GM19193 (cell line): ENCODE results near the gene MMD.

Experiments
- POLR2A ChIP-seq: IDR thresholded peaks from 4 replicates; pipeline ENCODE4 v1.6.1; 2011; ENCODE audit not compliant: insufficient read depth, insufficient read length; ENCODE audit errors: extremely low read depth

The MMD gene

DNA sequence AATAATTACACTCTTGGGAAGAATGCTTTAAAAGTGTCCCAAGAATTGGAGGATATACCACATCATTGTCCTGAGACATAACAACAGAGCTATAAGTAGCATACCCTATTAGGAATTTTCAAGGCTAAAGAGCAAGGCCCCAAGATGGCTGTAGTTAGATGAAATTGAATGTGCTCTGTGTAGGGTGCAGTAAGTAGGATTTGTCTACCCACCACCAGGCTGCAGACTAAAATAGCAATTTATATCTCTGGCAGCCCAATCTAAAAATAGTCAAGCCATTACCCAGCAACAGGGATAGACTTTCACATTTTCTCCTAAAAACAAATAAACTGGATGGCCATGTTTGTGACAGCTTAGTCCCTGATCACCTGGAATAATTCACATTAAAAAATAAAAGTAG, 5.6 kb downstream of the MMD start:
- no peak for TF ChIP-seq POLR2A

DNA sequence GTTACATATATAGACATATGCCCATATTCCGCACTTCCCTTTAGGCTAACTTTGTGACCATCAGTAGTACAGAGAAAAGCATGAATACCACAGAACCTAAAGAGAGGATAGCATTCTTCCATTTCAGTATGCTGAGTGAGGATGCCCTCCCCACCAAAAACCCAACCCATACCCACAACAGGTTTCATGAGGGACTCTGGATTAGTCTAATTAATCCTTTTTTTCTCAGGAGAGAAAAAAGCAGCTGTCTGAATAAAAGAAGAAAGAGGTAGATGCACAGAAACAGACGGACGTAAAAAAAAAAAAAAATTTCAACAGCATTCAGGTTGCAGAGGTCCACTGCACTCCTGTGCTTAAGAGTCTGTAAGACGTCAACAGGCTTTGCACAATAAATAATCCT, 6.7 kb downstream of the MMD start:
- TF ChIP-seq POLR2A, result no peak

DNA sequence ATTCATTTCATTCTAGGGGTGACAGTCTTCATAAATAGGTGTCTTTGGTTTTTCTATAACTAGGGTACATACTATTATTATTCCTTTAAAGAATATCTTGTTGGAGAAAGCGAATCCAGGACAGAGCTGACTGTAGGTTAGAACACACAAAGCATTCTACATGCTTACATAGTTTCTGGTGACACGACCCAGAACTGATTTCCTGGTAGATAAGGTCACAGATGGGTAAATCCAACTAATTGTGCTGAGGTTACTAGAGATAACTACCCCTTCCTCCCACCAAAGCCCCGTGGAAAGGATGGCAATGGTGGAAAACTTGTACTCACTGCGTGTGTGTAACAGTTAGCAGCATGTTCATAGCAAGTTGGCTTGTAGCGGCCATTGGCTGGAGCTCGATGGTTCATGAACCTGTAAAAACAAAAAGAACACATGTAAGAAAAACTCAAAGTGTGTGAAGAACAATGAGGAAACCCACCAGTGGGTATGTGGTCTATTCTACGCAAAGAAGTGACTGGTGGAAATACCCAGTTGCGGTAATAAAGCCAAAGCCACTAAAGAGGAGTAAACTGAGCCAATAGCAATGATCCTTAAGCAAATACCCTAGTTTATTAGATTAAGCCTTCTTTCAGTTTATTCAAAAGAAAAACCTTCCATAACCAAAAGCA, 7.7 kb downstream of the MMD start:
- TF ChIP-seq POLR2A, result no peak

DNA sequence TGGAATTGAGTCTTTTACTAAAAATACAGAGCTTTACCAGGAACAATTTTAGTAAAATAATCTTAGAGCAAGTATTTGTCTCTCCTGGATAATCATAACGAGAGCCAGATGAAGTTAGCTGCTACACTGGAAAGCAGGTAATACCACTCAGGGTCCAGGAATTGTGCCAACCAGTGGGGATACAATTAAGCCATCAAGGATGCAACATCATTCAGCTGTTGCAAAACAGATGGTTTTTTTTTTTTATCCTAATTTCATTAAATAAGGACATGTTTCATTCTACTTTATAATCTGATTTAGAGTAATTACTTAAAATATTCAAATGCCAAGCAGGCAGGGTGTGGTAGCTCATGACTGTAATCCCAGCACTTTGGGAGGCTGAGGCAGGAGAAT, 10.2 kb downstream of the MMD start:
- TF ChIP-seq POLR2A, result no peak

DNA sequence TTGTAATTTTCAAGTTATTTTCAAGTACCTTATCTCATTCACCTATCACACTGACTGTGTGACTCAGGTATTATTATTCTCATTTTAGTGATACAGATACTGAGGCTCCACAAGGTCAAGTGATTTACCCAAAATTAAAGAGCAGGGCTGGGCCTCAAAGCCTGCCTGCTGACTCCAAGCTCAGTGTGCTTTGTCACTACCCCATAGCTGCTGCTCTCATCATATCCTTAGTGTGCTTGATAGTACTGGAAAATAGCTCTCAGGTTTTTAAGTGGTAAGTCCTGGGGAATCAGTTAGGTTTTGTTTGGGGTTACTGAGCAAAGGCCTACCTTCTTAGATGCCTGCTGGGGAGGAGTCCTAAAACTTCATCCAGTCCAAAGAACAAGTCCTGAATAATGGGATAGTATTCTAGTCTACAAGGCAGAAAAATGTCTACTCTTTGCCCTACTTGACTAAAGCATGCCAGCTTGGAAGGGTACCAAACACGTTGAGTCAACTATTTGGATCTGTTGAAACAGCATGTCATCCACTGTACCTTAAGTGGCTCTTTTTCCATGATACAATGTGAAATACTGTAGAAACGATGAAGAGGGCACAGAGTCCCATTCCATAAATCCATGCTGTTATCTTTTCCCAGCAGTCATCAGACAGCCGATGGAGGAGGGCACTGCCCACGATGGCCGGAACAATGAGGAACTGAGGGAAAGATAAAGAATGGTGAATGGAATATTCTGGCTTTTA, 10.7 kb downstream of the MMD start:
- no peak for TF ChIP-seq POLR2A

DNA sequence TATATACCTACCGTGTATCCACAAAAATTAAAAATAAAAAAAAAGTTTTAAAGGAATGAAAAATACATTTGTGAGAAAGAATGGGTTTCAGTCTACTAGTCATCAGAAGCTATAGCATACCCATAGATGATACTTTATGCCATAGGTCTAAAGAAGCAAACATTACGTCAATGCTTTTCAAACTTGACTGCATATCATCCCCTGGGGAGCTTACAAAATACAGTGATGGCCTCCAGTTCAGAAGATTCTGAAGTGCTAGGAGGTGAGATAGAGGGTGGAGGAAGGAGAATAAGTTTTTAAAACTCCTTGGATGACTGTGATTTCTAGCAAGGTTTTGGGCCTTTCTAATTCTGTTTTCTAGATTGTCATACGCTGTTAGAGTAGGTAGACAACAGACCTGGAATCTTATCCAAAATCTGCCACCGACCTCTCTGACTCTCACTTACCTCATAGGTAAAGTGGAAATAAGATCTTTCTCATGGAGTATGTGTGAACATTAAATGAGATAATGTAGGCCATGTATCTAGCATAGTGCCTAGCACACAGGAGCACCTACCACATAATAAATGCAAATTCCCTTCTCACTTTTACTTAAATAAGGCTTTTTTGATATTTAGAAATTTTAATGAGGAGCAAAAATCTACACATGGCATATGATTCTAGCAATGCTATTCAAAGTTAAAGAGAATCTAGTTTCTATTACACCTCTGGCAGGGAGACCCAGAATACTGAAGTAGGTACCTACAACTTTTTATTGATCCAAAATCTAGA, 12.4 kb downstream of the MMD start:
- TF ChIP-seq POLR2A, result no peak

DNA sequence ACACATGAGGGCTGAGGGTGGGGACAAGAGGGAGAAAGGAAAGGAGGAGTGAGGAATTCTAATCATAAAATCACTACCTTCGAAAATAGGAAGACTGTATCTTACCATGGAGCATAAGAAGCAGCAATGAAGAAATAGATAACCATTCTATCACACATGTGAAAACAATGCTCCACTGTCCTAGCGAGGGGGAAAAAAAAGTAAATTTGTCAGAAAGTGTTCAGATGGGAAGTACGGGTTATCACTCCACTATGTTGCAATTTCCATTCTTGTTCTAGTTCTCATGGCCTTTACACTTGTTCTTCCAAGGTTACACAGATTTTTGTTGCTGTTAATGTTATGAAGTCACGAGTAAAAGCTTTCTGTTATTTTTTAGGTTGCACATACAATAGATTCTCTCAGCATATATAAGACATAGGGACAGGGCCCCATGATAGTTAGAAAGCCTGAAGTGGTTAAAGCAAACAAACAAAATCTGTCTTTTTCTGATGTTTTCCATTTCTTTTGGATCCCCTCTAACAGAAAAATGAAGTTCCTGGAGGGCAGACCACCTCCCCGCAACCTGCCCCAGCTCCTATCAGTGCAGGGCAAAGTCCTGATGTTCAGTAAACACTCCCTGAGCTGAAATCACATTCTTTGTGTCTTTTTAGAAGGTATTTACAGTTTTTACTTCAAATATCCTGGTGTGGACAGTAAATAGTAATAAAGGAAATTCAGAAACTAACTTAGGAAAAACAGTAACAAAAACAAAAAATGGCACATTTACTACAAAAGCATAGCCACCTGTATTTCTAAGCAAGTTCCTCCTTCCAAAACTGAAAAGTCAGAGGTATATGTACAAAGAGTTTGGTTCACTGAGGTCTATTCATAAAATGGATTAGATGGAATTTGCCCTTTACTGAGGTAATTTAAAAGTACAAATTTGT, 13.7 kb downstream of the MMD start:
- TF ChIP-seq POLR2A, result no peak

DNA sequence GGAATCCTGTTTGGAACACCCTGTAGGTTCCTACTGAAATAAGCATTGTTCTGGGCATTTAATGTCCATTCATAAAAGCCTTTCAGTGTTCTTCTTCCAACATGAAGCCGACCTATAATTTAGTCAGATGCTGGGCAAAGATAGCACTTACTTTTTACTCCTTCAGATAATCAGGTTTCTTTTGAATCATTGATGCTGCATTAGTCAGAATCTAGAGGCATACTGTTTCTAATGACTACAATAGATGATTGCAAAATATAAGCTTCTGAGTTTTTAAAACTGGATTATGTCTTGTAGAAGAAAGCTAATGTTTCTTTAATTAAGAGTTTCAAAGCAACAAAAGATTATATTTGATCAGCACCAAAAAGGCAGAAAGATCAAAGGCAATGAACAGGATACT, 16.0 kb downstream of the MMD start:
- TF ChIP-seq POLR2A, result no peak

DNA sequence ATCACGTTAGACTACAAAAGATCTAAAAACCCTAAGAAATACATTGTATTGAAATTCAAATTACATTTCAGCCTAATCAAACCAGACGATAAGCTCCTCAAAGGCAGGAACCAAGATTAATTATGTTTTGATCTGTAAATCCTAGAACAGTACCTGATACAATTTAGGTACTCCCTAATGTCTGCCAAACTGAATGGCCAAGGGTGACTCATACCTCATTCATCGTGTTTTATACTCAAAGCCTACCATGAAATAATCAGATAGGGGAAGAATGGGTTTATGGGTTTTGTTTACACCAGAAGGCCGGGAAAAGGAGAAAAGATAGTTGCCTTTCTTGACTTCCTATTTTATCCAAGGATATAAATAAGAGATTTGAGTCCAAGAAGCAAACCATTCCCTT, 19.3 kb downstream of the MMD start:
- no peak for TF ChIP-seq POLR2A

DNA sequence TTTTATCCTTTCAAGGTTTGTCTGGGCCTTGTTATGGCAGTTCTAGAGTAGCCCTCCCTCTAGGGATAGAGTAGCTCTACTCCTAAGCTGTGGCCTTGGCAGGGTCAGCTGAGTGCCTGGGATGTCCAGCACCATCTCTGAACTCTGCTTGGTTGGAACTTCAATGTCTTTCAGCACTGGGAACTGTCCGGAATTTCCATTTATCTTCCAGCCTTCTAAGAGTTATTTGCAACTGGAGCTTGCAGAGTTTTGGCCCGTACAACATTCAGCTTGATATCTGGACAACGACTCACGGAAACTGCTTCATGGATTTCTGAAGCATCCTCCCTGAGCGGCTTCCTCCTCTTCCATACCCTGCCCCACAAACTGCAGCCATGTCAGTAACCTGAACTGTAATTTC, 22.9 kb downstream of the MMD start:
- no peak for TF ChIP-seq POLR2A

DNA sequence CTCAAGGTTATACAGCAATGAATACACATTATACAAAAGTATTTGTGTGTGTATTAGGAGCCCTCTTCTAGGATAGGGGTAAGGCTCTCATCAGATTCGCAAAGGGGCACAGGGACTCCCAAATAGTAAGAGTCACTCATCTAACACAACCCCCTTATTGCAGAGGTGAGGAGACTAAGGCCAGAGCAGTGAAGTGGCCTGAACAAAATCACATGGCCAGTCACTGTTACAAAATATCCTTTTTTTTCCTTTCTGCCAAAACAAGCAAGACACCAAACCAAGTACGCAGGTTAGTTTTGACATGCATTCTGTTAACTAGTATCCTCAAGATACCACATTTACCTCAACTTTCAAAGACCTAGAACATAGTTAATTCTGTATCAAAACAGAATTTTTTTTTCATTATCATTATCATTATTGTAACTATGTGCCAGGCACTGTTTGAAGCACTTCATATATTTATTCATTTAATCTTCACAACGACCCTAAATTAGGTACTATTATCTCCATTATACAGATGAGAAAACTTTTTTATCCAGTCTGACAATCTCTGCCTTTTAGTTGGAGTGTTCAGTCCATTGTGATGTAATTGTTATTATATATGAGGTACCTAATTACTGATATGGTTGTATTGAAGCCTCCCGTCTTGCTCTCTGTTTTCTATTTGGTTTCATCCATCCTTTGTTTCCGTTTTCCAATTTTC, 25.7 kb downstream of the MMD start:
- TF ChIP-seq POLR2A, result no peak

DNA sequence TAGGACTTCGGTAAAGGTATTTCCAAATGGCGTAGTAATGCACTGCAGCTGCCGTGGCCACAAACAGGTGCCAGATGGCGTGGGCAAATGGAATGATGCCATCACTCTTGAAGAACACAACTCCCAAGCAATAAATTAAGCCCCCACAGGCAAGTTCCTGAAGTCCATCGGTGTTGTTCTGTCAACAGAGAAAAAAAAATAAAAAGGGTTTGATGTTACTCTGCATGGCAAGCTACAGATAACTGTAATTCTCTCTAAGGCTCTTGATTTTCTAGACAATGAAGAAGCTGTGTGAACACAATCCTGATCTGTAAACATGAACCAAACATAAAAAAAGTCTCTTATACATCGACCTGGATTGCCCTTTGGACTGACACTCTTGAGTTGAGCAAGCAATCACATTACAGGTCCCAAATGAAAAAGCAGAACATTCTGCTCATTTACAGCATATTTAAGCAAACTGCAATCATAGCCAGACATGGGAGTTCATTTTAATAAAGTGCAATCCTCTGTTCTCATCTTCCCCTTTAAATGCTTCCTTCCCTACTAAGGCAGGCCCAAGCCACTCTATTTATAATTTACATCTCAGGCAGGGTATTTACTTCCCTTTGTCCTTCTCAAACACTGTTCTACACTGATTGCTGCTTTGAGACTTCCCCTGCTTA, 27.1 kb downstream of the MMD start:
- TF ChIP-seq POLR2A, result no peak

DNA sequence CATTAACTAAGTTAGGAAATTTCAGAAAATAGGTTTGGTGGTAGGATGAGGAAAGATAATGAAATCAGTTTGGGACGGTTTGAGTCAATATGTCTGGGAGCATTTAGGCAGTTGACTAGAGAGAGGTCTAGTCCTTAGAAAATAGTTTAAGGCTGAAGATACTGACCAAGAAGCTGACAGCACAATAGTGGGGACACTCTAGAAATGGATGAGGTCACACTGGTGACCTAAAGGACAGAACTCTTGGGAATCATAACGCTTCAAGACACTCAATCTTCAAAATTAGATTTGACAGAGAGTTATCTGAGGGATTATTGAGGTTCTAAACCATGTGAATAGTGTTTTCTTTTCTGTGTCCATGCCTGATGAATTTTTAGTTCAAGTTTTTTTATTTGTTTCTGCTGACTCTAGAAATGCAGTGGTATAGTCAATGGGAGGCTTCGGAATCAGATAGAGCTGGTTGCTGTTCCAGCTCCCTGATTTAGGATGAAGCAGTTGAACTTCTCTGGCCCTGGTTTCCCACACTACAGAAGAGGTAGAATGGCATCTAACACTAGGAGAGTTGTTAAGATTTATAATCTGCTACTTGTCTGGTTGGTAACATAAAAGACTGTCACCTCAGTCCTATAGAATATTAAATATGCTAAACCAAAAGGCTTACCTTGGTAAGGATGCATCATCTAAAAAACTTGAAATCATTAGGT, 29.7 kb downstream of the MMD start:
- no peak for TF ChIP-seq POLR2A
